Measurements from ENCODE around the gene CAPN2.

CAPN2 gene

DNA sequence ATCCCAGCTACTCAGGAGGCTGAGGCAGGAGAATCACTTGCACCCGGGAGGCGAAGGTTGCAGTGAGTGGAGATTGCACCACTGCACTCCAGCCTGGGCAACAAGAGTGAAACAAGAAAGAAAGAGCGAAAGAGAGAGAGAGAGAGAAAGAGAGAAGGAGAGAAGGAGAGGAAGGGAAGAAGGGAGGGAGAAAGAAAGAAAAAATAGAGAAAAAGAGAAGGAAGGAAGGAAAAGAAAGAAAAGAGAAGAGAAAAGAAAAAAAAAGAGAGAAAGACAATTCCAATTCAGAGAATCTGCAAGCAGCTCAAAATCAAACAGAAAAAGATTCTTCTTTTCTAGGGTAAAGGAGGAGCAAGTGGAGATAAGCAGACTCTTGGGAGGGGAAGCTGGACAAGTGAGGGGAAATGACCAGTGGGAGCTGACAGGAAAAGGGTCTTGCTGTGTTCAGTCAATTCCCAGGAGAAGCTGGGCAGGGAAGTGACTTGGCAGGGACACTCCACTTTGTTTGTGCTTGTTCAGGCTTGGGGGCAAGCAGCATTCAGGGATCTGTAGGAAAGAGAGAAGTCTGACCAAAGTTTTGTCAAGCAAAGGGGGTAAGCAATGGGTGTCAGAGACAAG is 3.6 kb upstream of the CAPN2 start:
- Histone ChIP-seq H3K27ac (ENCODE audit: low read depth, low read length) (no peak overlapping the region), H3K27me3 (ENCODE audit: low read length) (no peaks in the 10 kb centered on the region), H3F3A (ENCODE audit: insufficient read depth) (no peaks in the 10 kb centered on the region), H3K9me3 (ENCODE audit: insufficient read depth, low read length) (no peaks in the 10 kb centered on the region), H3K36me3 (ENCODE audit: low read length) (no peaks in the 10 kb centered on the region), H3K4me3 (ENCODE audit: insufficient read depth, low read length, poor library complexity, severe bottlenecking) (no peak overlapping the region), H3K4me2 (ENCODE audit: low read depth, low read length, poor library complexity, severe bottlenecking) (no peak overlapping the region), H2AFZ (ENCODE audit: low read depth, low read length, severe bottlenecking) (no peak overlapping the region), H3K79me2 (ENCODE audit: insufficient read depth, low read length) (no peaks in the 10 kb centered on the region), H4K20me1 (ENCODE audit: low read depth, low read length) (no peaks in the 10 kb centered on the region), H3K9ac (ENCODE audit: low read length) (no peak overlapping the region), H3K9me2 (replicated peaks; ENCODE audit: insufficient read depth, low read length) (no peaks in the 10 kb centered on the region)
- TF ChIP-seq EZH2phosphoT487 (conservative IDR thresholded peaks at IDR 0.05; ENCODE audit: low read length) = no peak
- TF ChIP-seq, protein P1, sequence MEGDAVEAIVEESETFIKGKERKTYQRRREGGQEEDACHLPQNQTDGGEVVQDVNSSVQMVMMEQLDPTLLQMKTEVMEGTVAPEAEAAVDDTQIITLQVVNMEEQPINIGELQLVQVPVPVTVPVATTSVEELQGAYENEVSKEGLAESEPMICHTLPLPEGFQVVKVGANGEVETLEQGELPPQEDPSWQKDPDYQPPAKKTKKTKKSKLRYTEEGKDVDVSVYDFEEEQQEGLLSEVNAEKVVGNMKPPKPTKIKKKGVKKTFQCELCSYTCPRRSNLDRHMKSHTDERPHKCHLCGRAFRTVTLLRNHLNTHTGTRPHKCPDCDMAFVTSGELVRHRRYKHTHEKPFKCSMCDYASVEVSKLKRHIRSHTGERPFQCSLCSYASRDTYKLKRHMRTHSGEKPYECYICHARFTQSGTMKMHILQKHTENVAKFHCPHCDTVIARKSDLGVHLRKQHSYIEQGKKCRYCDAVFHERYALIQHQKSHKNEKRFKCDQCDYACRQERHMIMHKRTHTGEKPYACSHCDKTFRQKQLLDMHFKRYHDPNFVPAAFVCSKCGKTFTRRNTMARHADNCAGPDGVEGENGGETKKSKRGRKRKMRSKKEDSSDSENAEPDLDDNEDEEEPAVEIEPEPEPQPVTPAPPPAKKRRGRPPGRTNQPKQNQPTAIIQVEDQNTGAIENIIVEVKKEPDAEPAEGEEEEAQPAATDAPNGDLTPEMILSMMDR (IDR thresholded peaks at IDR 0.05; ENCODE audit: insufficient read depth, low read length, poor library complexity, severe bottlenecking) = no peak

DNA sequence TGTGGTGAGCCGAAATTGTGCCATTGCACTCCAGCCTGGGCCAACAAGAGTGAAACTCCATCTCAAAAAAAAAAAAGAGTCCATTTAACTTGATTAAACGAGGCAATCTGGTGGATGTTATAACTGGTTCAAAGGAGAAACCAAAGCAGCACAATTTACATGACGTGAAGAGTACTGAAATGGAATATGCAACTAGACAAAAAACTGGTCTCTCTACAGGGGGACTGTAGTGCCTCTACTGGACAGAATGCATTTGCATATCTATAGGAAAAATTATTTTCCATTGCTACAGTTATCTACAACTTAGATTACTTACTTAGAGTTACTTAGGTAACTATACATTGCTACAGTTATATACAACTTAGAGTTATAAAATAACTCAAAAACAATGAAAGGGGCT is 2.7 kb upstream of the CAPN2 start:
- Histone ChIP-seq H3K36me3 (ENCODE audit: low read length) (no peaks in the 10 kb centered on the region), H4K20me1 (ENCODE audit: low read depth, low read length) (no peaks in the 10 kb centered on the region), H3K9me3 (ENCODE audit: insufficient read depth, low read length) (no peaks in the 10 kb centered on the region), H3K9ac (ENCODE audit: low read length) (no peak overlapping the region), H3F3A (ENCODE audit: insufficient read depth) (no peaks in the 10 kb centered on the region), H2AFZ (ENCODE audit: low read depth, low read length, severe bottlenecking) (no peak overlapping the region), H3K9me2 (replicated peaks; ENCODE audit: insufficient read depth, low read length) (no peaks in the 10 kb centered on the region), H3K27me3 (ENCODE audit: low read length) (no peaks in the 10 kb centered on the region), H3K79me2 (ENCODE audit: insufficient read depth, low read length) (no peaks in the 10 kb centered on the region), H3K4me3 (ENCODE audit: insufficient read depth, low read length, poor library complexity, severe bottlenecking) (no peak overlapping the region), H3K27ac (ENCODE audit: low read depth, low read length) (no peak overlapping the region), H3K4me2 (ENCODE audit: low read depth, low read length, poor library complexity, severe bottlenecking) (no peak overlapping the region)
- TF ChIP-seq, protein P1 (IDR thresholded peaks at IDR 0.05; ENCODE audit: insufficient read depth, low read length, poor library complexity, severe bottlenecking) = no peak
- no peak for TF ChIP-seq EZH2phosphoT487 (conservative IDR thresholded peaks at IDR 0.05; ENCODE audit: low read length)

DNA sequence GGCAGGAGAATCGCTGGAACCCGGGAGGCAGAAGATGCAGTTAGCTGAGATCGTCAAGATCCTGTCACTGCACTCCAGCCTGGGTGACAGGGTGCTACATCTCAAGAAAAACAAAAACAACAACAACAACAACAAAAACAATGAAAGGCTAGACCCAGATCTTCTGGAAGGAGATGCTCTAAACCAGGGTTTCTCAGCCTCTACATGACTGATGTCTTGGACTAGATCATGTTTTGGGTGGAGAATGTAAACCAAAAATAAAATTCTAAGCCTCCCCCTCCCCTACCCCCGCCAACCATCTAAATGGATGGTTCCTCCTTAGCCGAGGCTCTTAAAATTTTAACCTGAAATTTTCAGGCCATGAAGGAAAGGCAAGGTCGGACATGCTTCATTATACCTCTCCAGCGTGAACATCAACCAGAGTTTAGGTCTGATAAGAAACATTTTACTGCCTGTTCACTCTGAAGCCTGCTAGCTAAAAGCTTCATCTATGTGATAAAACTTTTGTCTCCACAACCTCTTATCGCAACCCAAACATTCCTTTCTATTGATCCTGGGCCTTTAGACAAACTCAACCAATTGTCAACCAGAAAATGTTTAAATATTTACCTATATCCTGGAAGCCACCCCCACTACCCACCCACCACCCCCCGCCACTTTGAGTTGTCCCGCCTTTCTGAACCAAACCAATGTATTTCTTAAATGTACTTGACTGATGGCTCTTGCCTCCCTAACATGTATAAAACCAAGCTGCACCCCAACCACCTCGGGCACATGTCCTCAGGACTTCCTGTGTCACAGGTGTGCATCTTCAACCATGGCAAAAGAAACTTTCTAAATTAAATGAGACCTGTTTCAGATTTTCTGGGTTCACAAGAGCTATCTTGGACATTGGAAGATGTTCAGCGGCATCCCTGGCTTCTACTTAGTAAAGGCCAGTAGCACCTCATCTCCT is 1.9 kb upstream of the CAPN2 start:
- no peak overlapping the region for H3K4me3 ChIP-seq (ENCODE audit: insufficient read depth, low read length, poor library complexity, severe bottlenecking)
- no peaks in the 10 kb centered on the region for H3K36me3 ChIP-seq (ENCODE audit: low read length)
- no peaks in the 10 kb centered on the region for H3K9me2 ChIP-seq (replicated peaks; ENCODE audit: insufficient read depth, low read length)
- no peak overlapping the region for H3K9ac ChIP-seq (ENCODE audit: low read length)
- TF ChIP-seq, protein P1 (IDR thresholded peaks at IDR 0.05; ENCODE audit: insufficient read depth, low read length, poor library complexity, severe bottlenecking) = no peak
- no peak for TF ChIP-seq EZH2phosphoT487 (conservative IDR thresholded peaks at IDR 0.05; ENCODE audit: low read length)
- H2AFZ ChIP-seq (ENCODE audit: low read depth, low read length, severe bottlenecking) = no peak overlapping the region
- H3K27me3 ChIP-seq (ENCODE audit: low read length) = no peaks in the 10 kb centered on the region
- no peaks in the 10 kb centered on the region for H3K9me3 ChIP-seq (ENCODE audit: insufficient read depth, low read length)
- no peak overlapping the region for H3K27ac ChIP-seq (ENCODE audit: low read depth, low read length)
- H4K20me1 ChIP-seq (ENCODE audit: low read depth, low read length) = no peaks in the 10 kb centered on the region
- no peak overlapping the region for H3K4me2 ChIP-seq (ENCODE audit: low read depth, low read length, poor library complexity, severe bottlenecking)
- no peaks in the 10 kb centered on the region for H3F3A ChIP-seq (ENCODE audit: insufficient read depth)
- H3K79me2 ChIP-seq (ENCODE audit: insufficient read depth, low read length) = no peaks in the 10 kb centered on the region

All from SU-DHL-6 (cell line).